HG03469 (cell line): ENCODE measurements around the gene TPSB2.
"Not testable (repeated sequence)": the region's sequence is repeated elsewhere in the genome, so short reads cannot be mapped to it uniquely, and the experiment has no call there.

Experiments used
- ATAC-seq: cut with Tn5 transposase; IDR thresholded peaks from one replicate; pipeline ENCODE4 v1.9.1; 2021; ENCODE audit warnings: mild to moderate bottlenecking, moderate library complexity, moderate number of reproducible peaks; ENCODE audit not compliant: unreplicated experiment

The TPSB2 gene

GRCh38 chr16:1185460-1186207 is 44.4 kb downstream of the TPSB2 start:
- not testable (repeated sequence) for ATAC-seq

GRCh38 chr16:1184980-1185379 is 45.0 kb downstream of the TPSB2 start:
- ATAC-seq = no peak

GRCh38 chr16:1184156-1184868 is 45.7 kb downstream of the TPSB2 start:
- no peak for ATAC-seq

- no peak for ATAC-seq
Measured at GRCh38 chr16:1182950-1183907, 46.8 kb downstream of the TPSB2 start.

- ATAC-seq = no peak
Measured at GRCh38 chr16:1182316-1182671, 47.7 kb downstream of the TPSB2 start.

- ATAC-seq = no peak
Measured at GRCh38 chr16:1181404-1182315, 48.3 kb downstream of the TPSB2 start.

GRCh38 chr16:1180549-1181403 is 49.2 kb downstream of the TPSB2 start:
- ATAC-seq = no peak
